GM12801 (cell line): ENCODE results near the gene OR6N1.

Experiments
- TF ChIP-seq, protein P1 (sequence below): IDR thresholded peaks from one replicate; pipeline ENCODE4 v1.5.1; 2011; ENCODE audit warnings: control low read depth; ENCODE audit not compliant: insufficient read length; ENCODE audit errors: extremely low read depth

Gene OR6N1

DNA sequence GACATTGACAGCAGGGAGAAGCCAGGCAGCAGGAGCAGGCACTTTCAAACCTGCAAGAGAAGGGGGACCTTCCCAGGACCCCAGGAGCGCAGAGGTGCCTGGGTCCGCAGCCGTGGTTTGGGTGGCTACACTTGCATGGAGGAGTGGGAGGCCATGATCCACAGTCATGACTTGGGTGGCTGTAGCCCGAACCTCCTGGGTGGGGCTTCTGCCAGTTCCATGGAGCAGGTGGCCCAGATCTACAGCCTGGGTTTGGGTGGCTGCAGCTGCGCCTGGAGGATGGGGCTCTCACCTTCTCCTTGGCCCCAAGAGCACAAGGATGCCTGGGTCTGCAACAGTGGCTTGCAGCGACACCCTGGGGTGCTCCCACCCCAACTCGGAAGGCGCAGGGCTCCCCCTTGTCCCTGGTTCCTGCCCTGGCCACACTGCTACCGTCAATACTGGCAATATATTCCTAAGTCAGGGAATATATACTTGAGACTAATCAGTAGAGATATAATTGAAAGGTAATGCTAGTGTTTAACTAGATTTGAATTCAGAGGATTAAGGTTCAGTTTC, 19.8 kb downstream of the OR6N1 start:
- TF ChIP-seq, protein P1, sequence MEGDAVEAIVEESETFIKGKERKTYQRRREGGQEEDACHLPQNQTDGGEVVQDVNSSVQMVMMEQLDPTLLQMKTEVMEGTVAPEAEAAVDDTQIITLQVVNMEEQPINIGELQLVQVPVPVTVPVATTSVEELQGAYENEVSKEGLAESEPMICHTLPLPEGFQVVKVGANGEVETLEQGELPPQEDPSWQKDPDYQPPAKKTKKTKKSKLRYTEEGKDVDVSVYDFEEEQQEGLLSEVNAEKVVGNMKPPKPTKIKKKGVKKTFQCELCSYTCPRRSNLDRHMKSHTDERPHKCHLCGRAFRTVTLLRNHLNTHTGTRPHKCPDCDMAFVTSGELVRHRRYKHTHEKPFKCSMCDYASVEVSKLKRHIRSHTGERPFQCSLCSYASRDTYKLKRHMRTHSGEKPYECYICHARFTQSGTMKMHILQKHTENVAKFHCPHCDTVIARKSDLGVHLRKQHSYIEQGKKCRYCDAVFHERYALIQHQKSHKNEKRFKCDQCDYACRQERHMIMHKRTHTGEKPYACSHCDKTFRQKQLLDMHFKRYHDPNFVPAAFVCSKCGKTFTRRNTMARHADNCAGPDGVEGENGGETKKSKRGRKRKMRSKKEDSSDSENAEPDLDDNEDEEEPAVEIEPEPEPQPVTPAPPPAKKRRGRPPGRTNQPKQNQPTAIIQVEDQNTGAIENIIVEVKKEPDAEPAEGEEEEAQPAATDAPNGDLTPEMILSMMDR: no peak

- TF ChIP-seq, protein P1: no peak
Measured at GRCh38 chr1:158735848-158736247, 36.1 kb downstream of the OR6N1 start.

GRCh38 chr1:158732524-158732923, 39.5 kb downstream of the OR6N1 start:
- TF ChIP-seq, protein P1: no peak

DNA sequence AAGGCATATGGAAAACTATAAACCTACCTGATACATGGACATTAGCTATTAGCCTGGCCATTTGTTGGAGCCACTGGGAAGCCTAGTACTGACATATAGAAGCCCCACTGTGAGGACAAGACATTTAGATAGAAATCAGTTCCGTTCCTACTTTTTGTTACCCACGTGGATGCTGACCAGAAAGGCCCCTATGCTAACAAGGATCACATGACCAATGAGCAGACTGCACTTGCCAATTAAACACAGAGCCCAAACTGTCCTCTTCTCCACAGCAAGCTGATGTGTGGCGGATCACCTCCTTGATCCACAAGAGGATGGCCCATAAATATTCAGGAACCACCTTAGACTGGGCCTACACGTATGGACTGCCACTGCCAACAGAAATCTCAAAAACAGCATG, 40.3 kb downstream of the OR6N1 start:
- TF ChIP-seq, protein P1: no peak

GRCh38 chr1:158730453-158730852, 41.5 kb downstream of the OR6N1 start:
- TF ChIP-seq, protein P1: no peak

DNA sequence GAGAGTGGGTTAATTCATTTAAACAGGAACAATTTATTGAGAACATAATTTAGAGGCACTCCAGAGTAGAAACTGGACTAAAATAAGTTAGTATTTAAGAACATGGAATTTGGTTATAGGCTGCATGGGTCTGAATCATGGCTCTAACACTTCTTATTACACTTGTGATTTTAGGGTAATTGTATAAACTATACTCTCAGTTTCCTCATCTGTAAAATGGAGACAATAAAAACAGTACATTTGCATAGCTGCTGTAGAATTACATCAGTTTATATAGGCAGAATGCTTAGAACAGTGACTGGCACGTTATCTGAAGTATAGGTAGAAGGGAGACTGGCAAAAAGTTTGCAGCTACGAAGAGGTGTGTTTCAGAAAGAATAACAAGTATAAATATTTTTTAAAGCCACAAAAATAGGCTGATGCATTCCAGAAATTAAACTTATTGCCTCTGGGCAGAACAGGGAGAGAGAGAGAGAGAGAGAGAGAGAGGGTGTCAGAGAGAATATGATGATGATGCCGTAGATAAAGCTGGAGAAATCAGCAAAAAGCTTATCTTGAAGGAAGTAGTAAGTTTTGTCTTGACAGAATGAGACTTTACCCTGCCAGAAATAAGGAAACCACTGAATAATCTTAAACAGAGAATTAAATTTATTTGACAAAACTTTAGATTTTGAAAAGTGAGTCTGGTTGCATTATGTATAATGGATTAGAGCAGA, 43.3 kb downstream of the OR6N1 start:
- TF ChIP-seq, protein P1: no peak

DNA sequence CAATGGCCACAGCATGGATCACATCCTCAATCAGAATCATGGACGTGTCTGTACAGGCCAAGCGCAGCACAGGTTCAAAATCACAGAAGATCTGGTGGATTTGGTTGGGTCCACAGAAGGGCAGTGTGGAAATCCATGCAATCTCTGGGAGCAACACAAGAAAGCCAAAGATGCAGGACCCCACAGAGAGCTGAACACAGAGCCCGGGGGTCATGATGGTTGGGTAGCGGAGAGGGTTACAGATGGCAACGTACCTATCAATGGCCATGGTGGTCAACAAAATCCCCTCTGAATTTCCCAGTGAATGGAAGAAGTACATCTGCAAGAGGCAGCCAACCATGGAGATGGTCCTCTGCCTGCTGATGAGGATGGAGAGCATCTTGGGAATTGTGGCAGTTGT, 47.6 kb downstream of the OR6N1 start:
- TF ChIP-seq, protein P1: no peak
